HL-60 (cell line): ENCODE results near the gene FGFBP1.

Source experiments
- DNase-seq, 2 experiments: peaks; one replicate each; pipeline ENCODE4 v3.0.0-alpha.2; 2010 to 2020; ENCODE audit warnings: low read depth in 1 of 2, low spot score in 1 of 2
- H3K27ac ChIP-seq: fragments of 250-450 bp; sonication (Bioruptor Pico); replicated peaks from 2 replicates; pipeline ENCODE4 v1.5.1; 2020; ENCODE audit warnings: mild to moderate bottlenecking, moderate library complexity
- H3K27me3 ChIP-seq: fragments of 250-450 bp; sonication (Bioruptor Pico); 2 replicates; pipeline ENCODE4 v1.5.1; 2021; ENCODE audit warnings: mild to moderate bottlenecking, moderate library complexity; ENCODE audit not compliant: insufficient read depth, poor library complexity, severe bottlenecking
- H3K4me3 ChIP-seq: replicated peaks from 2 replicates; pipeline ENCODE4 v1.5.1; 2011; ENCODE audit warnings: mild to moderate bottlenecking, control low read depth, low read length; ENCODE audit not compliant: insufficient read depth
- GABPA ChIP-seq: IDR thresholded peaks from 2 replicates; pipeline ENCODE4 v1.6.1; 2012; ENCODE audit warnings: low read depth
- POLR2AphosphoS5 ChIP-seq: IDR thresholded peaks from 2 replicates; pipeline ENCODE4 v1.6.1; 2012; ENCODE audit warnings: low read depth
- SPI1 ChIP-seq: IDR thresholded peaks from 2 replicates; pipeline ENCODE4 v1.6.1; 2012; ENCODE audit warnings: low read depth, mild to moderate bottlenecking, borderline replicate concordance
- TF ChIP-seq, protein P1 (sequence below): IDR thresholded peaks from one replicate; pipeline ENCODE4 v1.5.1; 2011; ENCODE audit warnings: low read length, control low read depth, inconsistent platforms; ENCODE audit not compliant: insufficient read depth
- TF ChIP-seq, protein P2 (sequence below): IDR thresholded peaks from 2 replicates; pipeline ENCODE4 v1.6.1; 2012; ENCODE audit warnings: low read depth; ENCODE audit not compliant: insufficient replicate concordance

Gene FGFBP1

GRCh38 chr4:15948826-15949225, 10.3 kb upstream of the FGFBP1 start:
- no peak overlapping the region for H3K4me3 ChIP-seq
- H3K27me3 ChIP-seq: no peaks in the 10 kb centered on the region
- no peak overlapping the region for H3K27ac ChIP-seq
- TF ChIP-seq POLR2AphosphoS5 (no peak), GABPA (no peak), SPI1 (no peak)
- TF ChIP-seq, protein P1, sequence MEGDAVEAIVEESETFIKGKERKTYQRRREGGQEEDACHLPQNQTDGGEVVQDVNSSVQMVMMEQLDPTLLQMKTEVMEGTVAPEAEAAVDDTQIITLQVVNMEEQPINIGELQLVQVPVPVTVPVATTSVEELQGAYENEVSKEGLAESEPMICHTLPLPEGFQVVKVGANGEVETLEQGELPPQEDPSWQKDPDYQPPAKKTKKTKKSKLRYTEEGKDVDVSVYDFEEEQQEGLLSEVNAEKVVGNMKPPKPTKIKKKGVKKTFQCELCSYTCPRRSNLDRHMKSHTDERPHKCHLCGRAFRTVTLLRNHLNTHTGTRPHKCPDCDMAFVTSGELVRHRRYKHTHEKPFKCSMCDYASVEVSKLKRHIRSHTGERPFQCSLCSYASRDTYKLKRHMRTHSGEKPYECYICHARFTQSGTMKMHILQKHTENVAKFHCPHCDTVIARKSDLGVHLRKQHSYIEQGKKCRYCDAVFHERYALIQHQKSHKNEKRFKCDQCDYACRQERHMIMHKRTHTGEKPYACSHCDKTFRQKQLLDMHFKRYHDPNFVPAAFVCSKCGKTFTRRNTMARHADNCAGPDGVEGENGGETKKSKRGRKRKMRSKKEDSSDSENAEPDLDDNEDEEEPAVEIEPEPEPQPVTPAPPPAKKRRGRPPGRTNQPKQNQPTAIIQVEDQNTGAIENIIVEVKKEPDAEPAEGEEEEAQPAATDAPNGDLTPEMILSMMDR: no peak
- TF ChIP-seq, protein P2, sequence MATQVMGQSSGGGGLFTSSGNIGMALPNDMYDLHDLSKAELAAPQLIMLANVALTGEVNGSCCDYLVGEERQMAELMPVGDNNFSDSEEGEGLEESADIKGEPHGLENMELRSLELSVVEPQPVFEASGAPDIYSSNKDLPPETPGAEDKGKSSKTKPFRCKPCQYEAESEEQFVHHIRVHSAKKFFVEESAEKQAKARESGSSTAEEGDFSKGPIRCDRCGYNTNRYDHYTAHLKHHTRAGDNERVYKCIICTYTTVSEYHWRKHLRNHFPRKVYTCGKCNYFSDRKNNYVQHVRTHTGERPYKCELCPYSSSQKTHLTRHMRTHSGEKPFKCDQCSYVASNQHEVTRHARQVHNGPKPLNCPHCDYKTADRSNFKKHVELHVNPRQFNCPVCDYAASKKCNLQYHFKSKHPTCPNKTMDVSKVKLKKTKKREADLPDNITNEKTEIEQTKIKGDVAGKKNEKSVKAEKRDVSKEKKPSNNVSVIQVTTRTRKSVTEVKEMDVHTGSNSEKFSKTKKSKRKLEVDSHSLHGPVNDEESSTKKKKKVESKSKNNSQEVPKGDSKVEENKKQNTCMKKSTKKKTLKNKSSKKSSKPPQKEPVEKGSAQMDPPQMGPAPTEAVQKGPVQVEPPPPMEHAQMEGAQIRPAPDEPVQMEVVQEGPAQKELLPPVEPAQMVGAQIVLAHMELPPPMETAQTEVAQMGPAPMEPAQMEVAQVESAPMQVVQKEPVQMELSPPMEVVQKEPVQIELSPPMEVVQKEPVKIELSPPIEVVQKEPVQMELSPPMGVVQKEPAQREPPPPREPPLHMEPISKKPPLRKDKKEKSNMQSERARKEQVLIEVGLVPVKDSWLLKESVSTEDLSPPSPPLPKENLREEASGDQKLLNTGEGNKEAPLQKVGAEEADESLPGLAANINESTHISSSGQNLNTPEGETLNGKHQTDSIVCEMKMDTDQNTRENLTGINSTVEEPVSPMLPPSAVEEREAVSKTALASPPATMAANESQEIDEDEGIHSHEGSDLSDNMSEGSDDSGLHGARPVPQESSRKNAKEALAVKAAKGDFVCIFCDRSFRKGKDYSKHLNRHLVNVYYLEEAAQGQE: no peak
- no peak for DNase-seq

GRCh38 chr4:15947684-15948083, 9.1 kb upstream of the FGFBP1 start:
- no peak overlapping the region for H3K4me3 ChIP-seq
- DNase-seq: no peak
- no peak overlapping the region for H3K27ac ChIP-seq
- TF ChIP-seq, protein P1: no peak
- no peak for TF ChIP-seq SPI1
- no peak for TF ChIP-seq POLR2AphosphoS5
- TF ChIP-seq, protein P2: no peak
- TF ChIP-seq GABPA: no peak
- H3K27me3 ChIP-seq: no peaks in the 10 kb centered on the region

- no peak overlapping the region for H3K4me3 ChIP-seq
- peak; percentile 51 to 94 for DNase-seq
- H3K27ac ChIP-seq: no peak overlapping the region
- H3K27me3 ChIP-seq: no peaks in the 10 kb centered on the region
- no peak for TF ChIP-seq SPI1
- peak; percentile 64 for TF ChIP-seq POLR2AphosphoS5
- TF ChIP-seq, protein P2: no peak
These were observed 7.0 kb upstream of the FGFBP1 start for GRCh38 chr4:15945516-15945915.

GRCh38 chr4:15944895-15945294, 6.4 kb upstream of the FGFBP1 start:
- no peak overlapping the region for H3K4me3 ChIP-seq
- DNase-seq: no peak
- TF ChIP-seq GABPA: no peak
- no peak overlapping the region; the same call in 1 of the 2 replicates for H3K27ac ChIP-seq
- H3K27me3 ChIP-seq: no peaks in the 10 kb centered on the region
